Measurements from ENCODE around the gene ASMTL. TPM values are rescaled to one million over a fixed set of nuclear protein-coding genes. Genes with fewer than 3 reads are reported as not detected.

ASMTL gene
- total RNA-seq, 2 experiments from 2014 or later = 34.6 to 39.3 TPM

- no peak overlapping the region for H3K4me3 ChIP-seq (ENCODE audit: low read length)
- CTCF ChIA-PET = no interaction called here
- H3K4me1 Mint-ChIP-seq (ENCODE audit: low read depth) = peaks cover 49% of the 10 kb centered on the region
- no peaks in the 10 kb centered on the region for H3K9me3 Mint-ChIP-seq
- DNase-seq (peak; percentile 50 to 95 (median 66)), ATAC-seq (ENCODE audit: poor library complexity) (peak; percentile 79)
- peak overlapping the region; percentile 9 for H3K4me3 Mint-ChIP-seq
- H3K36me3 ChIP-seq (ENCODE audit: insufficient read depth, low read length) = peaks cover 34% of the 10 kb centered on the region
- H3K27me3 ChIP-seq (ENCODE audit: control insufficient read depth in 1 of 2, insufficient read depth in 2 of 2, low read length in 2 of 2) = no peaks in the 10 kb centered on the region
- peaks cover 55% of the 10 kb centered on the region for H3K4me1 ChIP-seq (ENCODE audit: insufficient read depth, low read length)
- H3K9me3 ChIP-seq (ENCODE audit: control insufficient read depth in 1 of 2, insufficient read depth in 1 of 2, low read length in 2 of 2) = no peaks in the 10 kb centered on the region
- TF ChIP-seq CTCF (IDR thresholded peaks at IDR 0.05) = no peak
- peaks cover 39% of the 10 kb centered on the region for H3K36me3 Mint-ChIP-seq (ENCODE audit: low read depth)
- H3K27ac Mint-ChIP-seq = peak overlapping the region; percentile 94
- peak overlapping the region; percentile 68 to 74 for H3K27ac ChIP-seq (ENCODE audit: low read depth in 1 of 2, low read length in 2 of 2)
- no peaks in the 10 kb centered on the region for H3K27me3 Mint-ChIP-seq
- POLR2A ChIA-PET = no interaction called here
- intact Hi-C loops (cut with DNase I, micrococcal nuclease) = loop anchor here in 1 of 2 experiments (1.0 to 10.0 kb wide), 4 partner anchors 9 to 1232 kb away; partner anchors contain the start of genes CD99 and P2RY8
Observed at GRCh38 chrX:1462596-1463251, 10.0 kb upstream of the ASMTL start.

DNA sequence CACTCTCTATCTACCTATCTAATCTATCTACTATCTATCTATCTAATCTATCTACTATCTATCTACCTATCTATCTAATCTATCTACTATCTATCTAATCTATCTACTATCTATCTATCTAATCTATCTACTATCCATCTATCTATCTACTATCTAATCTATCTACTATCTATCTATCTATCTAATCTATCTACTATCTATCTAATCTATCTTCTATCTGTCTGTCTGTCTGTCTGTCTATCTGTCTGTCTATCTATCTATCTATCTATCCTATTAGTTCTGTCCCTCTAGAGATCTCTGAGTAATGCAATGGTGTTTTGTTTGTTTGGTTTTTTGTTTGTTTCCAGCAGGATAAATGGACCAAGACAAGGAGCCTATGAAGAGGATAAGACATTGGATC lies 9.4 kb upstream of the ASMTL start:
- H3K9me3 Mint-ChIP-seq = no peaks in the 10 kb centered on the region
- H3K4me1 Mint-ChIP-seq (ENCODE audit: low read depth) = peaks cover 43% of the 10 kb centered on the region
- peak overlapping the region; percentile 94 for H3K27ac Mint-ChIP-seq
- Histone ChIP-seq H3K36me3 (ENCODE audit: insufficient read depth, low read length) (peaks cover 32% of the 10 kb centered on the region), H3K4me3 (ENCODE audit: low read length) (no peak overlapping the region), H3K9me3 (ENCODE audit: control insufficient read depth in 1 of 2, insufficient read depth in 1 of 2, low read length in 2 of 2) (no peaks in the 10 kb centered on the region), H3K27ac (ENCODE audit: low read depth in 1 of 2, low read length in 2 of 2) (peak overlapping the region; percentile 59 to 68), H3K27me3 (ENCODE audit: control insufficient read depth in 1 of 2, insufficient read depth in 2 of 2, low read length in 2 of 2) (no peaks in the 10 kb centered on the region), H3K4me1 (ENCODE audit: insufficient read depth, low read length) (peaks cover 51% of the 10 kb centered on the region)
- DNase-seq (no peak), ATAC-seq (ENCODE audit: poor library complexity) (no peak)
- ChIA-PET CTCF (no interaction called here), POLR2A (no interaction called here)
- H3K36me3 Mint-ChIP-seq (ENCODE audit: low read depth) = peaks cover 33% of the 10 kb centered on the region
- H3K4me3 Mint-ChIP-seq = no peak overlapping the region
- intact Hi-C loops (cut with DNase I, micrococcal nuclease) = loop anchor here in 1 of 2 experiments (2.0 to 10.0 kb wide), 3 partner anchors 19 to 1233 kb away; partner anchors contain the start of genes CD99 and P2RY8
- no peak for TF ChIP-seq CTCF (IDR thresholded peaks at IDR 0.05)
- no peaks in the 10 kb centered on the region for H3K27me3 Mint-ChIP-seq

DNA sequence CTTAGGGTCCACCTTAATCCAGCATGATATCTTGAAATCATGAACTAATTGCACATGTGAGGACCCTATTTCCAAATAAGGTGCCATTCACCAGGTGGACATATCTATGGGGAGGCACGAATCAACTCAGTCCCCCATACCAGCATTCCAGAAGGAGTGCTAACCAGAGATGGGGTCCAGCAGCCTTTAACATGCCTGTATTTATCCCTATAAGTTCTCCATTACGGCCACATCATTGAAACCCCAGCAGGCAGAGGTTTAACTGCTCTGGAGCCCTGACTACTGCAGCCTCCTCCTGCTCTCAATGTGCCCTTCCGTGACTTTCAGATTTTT lies 3.2 kb upstream of the ASMTL start:
- Histone ChIP-seq H3K27me3 (ENCODE audit: control insufficient read depth in 1 of 2, insufficient read depth in 2 of 2, low read length in 2 of 2) (no peaks in the 10 kb centered on the region), H3K4me3 (ENCODE audit: low read length) (no peak overlapping the region), H3K9me3 (ENCODE audit: control insufficient read depth in 1 of 2, insufficient read depth in 1 of 2, low read length in 2 of 2) (no peaks in the 10 kb centered on the region), H3K4me1 (ENCODE audit: insufficient read depth, low read length) (peaks cover 44% of the 10 kb centered on the region), H3K27ac (ENCODE audit: low read depth in 1 of 2, low read length in 2 of 2) (peak overlapping the region in 1 of 2 donors; percentile 28), H3K36me3 (ENCODE audit: insufficient read depth, low read length) (no peaks in the 10 kb centered on the region)
- Mint-ChIP-seq H3K27ac (peak overlapping the region; percentile 27), H3K4me1 (ENCODE audit: low read depth) (peaks cover 12% of the 10 kb centered on the region), H3K4me3 (peak overlapping the region; percentile 11), H3K36me3 (ENCODE audit: low read depth) (peaks cover 8% of the 10 kb centered on the region), H3K27me3 (no peaks in the 10 kb centered on the region), H3K9me3 (no peaks in the 10 kb centered on the region)
- intact Hi-C loops (cut with DNase I, micrococcal nuclease) = loop anchor here (2.0 kb wide), 3 partner anchors 25 to 1137 kb away; partner anchors contain the start of gene P2RY8 (in 2 of the 2)
- ChIA-PET POLR2A (no interaction called here), CTCF (no interaction called here)
- ATAC-seq (ENCODE audit: poor library complexity) = no peak
- peak in 1 of 14 experiments; percentile 2 for DNase-seq
- TF ChIP-seq CTCF (IDR thresholded peaks at IDR 0.05) = no peak

All from CD4-positive, alpha-beta T cell (primary cell).